C4-2B (cell line): ENCODE results near the gene KRTDAP.

Source experiments
- ZFX ChIP-seq: fragments of 450-650 bp; IDR thresholded peaks from 2 replicates; pipeline ENCODE4 v1.6.1; 2017
- TF ChIP-seq, protein P1 (sequence below): fragments of 450-650 bp; conservative IDR thresholded peaks from 2 replicates; pipeline ENCODE4 v1.5.1; 2017; ENCODE audit warnings: mild to moderate bottlenecking

DNA sequence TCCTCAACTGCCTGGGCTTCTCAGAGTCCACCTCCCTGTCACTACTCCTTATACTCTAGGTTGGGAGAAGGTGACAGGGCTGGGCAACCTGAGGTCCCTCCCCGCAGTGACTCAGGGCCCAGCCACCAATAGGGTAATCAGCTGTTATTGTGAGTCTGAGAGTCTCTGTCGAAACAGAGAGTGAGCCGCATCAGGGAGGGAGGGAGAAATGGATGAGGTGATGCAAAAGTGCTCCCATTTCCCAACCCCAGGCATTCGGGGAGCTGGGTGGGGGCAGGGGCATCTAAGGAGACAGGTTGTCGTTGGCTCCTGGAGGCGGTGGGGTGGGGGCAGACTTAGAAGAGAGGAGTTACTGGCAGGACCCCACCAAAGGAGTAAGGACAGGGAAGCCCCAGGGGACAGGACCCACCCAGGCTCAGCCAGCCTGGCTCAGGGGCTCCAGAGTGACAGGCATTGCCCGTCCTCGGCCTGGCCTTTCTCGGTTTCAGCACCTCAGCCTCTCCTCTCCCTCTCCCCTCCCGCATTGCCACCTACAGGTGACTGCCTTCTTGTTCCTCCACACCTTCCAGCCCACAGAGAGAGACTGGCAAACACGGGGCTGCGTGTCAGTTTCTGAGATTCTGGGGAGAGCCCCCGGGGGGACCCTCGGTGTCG, 23.5 kb upstream of the KRTDAP start, which contains the start of gene DMKN:
- TF ChIP-seq, protein P1, sequence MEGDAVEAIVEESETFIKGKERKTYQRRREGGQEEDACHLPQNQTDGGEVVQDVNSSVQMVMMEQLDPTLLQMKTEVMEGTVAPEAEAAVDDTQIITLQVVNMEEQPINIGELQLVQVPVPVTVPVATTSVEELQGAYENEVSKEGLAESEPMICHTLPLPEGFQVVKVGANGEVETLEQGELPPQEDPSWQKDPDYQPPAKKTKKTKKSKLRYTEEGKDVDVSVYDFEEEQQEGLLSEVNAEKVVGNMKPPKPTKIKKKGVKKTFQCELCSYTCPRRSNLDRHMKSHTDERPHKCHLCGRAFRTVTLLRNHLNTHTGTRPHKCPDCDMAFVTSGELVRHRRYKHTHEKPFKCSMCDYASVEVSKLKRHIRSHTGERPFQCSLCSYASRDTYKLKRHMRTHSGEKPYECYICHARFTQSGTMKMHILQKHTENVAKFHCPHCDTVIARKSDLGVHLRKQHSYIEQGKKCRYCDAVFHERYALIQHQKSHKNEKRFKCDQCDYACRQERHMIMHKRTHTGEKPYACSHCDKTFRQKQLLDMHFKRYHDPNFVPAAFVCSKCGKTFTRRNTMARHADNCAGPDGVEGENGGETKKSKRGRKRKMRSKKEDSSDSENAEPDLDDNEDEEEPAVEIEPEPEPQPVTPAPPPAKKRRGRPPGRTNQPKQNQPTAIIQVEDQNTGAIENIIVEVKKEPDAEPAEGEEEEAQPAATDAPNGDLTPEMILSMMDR, result no peak
- no peak for TF ChIP-seq ZFX
